ENCODE results near the gene HYAL2.

GRCh38 chr3:50357481-50357880, 34.9 kb upstream of the HYAL2 start:
- TF ChIP-seq CTCF (IDR thresholded peaks at IDR 0.05) (no peak), EP300 (IDR thresholded peaks at IDR 0.05) (no peak), POLR2AphosphoS5 (IDR thresholded peaks at IDR 0.05) (no peak), POLR2A (IDR thresholded peaks at IDR 0.05) (no peak)

Data from upper lobe of left lung (tissue), 4 donors.